Endothelial cell of umbilical vein (primary cell): ENCODE results near the gene CPT1A. TPM values are rescaled to one million over a fixed set of nuclear protein-coding genes. Genes with fewer than 3 reads are reported as not detected.

Experiments
- BruUV-seq: library from RNA; stranded (reverse); fragments of 400-500 nt; replicated peaks from 2 replicates; lab custom pipeline; 2021; lab: Mats Ljungman, UMichigan
- CTCF ChIA-PET: fragments of 300-600, 350-600 bp; sonication (Branson Sonifier 250); formaldehyde crosslinking; loops from one replicate; lab custom pipeline; 2021; ENCODE audit warnings: antibody characterized with exemption, inconsistent platforms; lab: Charles Lee
- POLR2A ChIA-PET: fragments of 300-600, 350-600 bp; sonication (Branson Sonifier 250); formaldehyde crosslinking; loops from one replicate; lab custom pipeline; 2021; ENCODE audit warnings: antibody characterized with exemption, inconsistent platforms; lab: Charles Lee
- DNase-seq: peaks from one replicate; pipeline ENCODE4 v3.0.0-alpha.2; 2011; ENCODE audit warnings: low read depth, low spot score
- FAIRE-seq: peaks from 2 replicates; lab custom pipeline; 2011; peaks lifted over from hg19 to GRCh38; lab: Jason Lieb, UNC
- H2AFZ ChIP-seq: 2 replicates; pipeline ENCODE4 v1.6.0; 2012; ENCODE audit warnings: low read depth, low read length, control low read depth, inconsistent platforms
- H3K27ac ChIP-seq: 2 replicates; pipeline ENCODE4 v1.5.1; 2011; ENCODE audit warnings: low read depth, mild to moderate bottlenecking, control low read depth, low read length, moderate library complexity; ENCODE audit not compliant: insufficient read depth
- H3K27me3 ChIP-seq, 2 experiments: 2 replicates each; pipeline versions ENCODE4 v1.6.0 to v1.6.1; 2011; ENCODE audit warnings: low read length in 2 of 2, mixed read lengths in 1 of 2; ENCODE audit not compliant: control insufficient read depth in 2 of 2, insufficient read depth in 2 of 2
- H3K36me3 ChIP-seq, 2 experiments: 2 replicates in 1 of 2; 3 replicates in 1 of 2; pipeline ENCODE4 v1.5.1; 2011; ENCODE audit warnings: low read length in 2 of 2, mild to moderate bottlenecking in 1 of 2, moderate library complexity in 1 of 2; ENCODE audit not compliant: control insufficient read depth in 2 of 2, insufficient read depth in 2 of 2; ENCODE audit errors: extremely low read depth in 1 of 2
- H3K4me1 ChIP-seq: 3 replicates; pipeline ENCODE4 v1.5.1; 2011; ENCODE audit warnings: mild to moderate bottlenecking, low read length; ENCODE audit not compliant: control insufficient read depth, insufficient read depth; ENCODE audit errors: extremely low read depth
- H3K4me2 ChIP-seq: 2 replicates; pipeline ENCODE4 v1.6.1; 2011; ENCODE audit warnings: low read length, control low read depth, mixed read lengths; ENCODE audit not compliant: insufficient read depth
- H3K4me3 ChIP-seq, 3 experiments: fragments of 200-600 bp in 1 of 3; sonication (generic), shearing (Covaris generic) in 1 of 3; replicated peaks in 1 of 3; 2 replicates each; pipeline ENCODE4 v1.5.1; 2011 to 2016; ENCODE audit warnings: control low read depth in 3 of 3, low read length in 3 of 3, mild to moderate bottlenecking in 2 of 3, inconsistent platforms in 1 of 3, low read depth in 1 of 3, moderate library complexity in 1 of 3; ENCODE audit not compliant: insufficient read depth in 1 of 3
- H3K79me2 ChIP-seq: 2 replicates; pipeline ENCODE4 v1.6.0; 2012; ENCODE audit warnings: low read length, inconsistent platforms; ENCODE audit not compliant: control insufficient read depth, insufficient read depth
- H3K9ac ChIP-seq: replicated peaks from 2 replicates; pipeline ENCODE3; 2011; ENCODE audit warnings: low read length, control low read depth; ENCODE audit not compliant: insufficient read depth; ENCODE audit errors: extremely low read depth
- H3K9me1 ChIP-seq: replicated peaks from 3 replicates; pipeline ENCODE4 v1.6.0; 2011; ENCODE audit warnings: mild to moderate bottlenecking, low read length; ENCODE audit not compliant: control insufficient read depth, insufficient read depth; ENCODE audit errors: extremely low read depth
- H3K9me3 ChIP-seq: replicated peaks from 2 replicates; pipeline ENCODE4 v1.5.1; 2012; ENCODE audit warnings: low read length, inconsistent platforms; ENCODE audit not compliant: control insufficient read depth, insufficient read depth
- H4K20me1 ChIP-seq: replicated peaks from 2 replicates; pipeline ENCODE3; 2011; ENCODE audit warnings: mild to moderate bottlenecking, low read length; ENCODE audit not compliant: control insufficient read depth, insufficient read depth; ENCODE audit errors: extremely low read depth
- EZH2 ChIP-seq: IDR thresholded peaks from 2 replicates; pipeline ENCODE4 v1.6.1; 2012; ENCODE audit warnings: borderline replicate concordance, low read depth, mild to moderate bottlenecking, moderate library complexity, low read length, inconsistent platforms; ENCODE audit not compliant: severe bottlenecking
- FOS ChIP-seq: IDR thresholded peaks from 2 replicates; pipeline ENCODE4 v1.6.1; 2011; ENCODE audit warnings: mild to moderate bottlenecking, low read length, moderate library complexity, borderline replicate concordance; ENCODE audit not compliant: insufficient read depth
- GATA2 ChIP-seq: IDR thresholded peaks from 2 replicates; pipeline ENCODE4 v1.7.0; 2011; ENCODE audit warnings: low read depth, mild to moderate bottlenecking, moderate library complexity, mixed read lengths, low read length; ENCODE audit not compliant: insufficient read length, insufficient read depth
- JUN ChIP-seq: IDR thresholded peaks from 2 replicates; pipeline ENCODE4 v1.6.1; 2011; ENCODE audit warnings: borderline replicate concordance, low read depth; ENCODE audit not compliant: insufficient read length, insufficient read depth
- MYC ChIP-seq: IDR thresholded peaks from one replicate; pipeline ENCODE4 v1.6.1; 2011; ENCODE audit warnings: mild to moderate bottlenecking, low read depth, low read length
- POLR2A ChIP-seq: IDR thresholded peaks from 2 replicates; pipeline ENCODE4 v1.6.1; 2012; ENCODE audit warnings: low read depth, mild to moderate bottlenecking, control low read depth, low read length
- POLR2AphosphoS5 ChIP-seq: IDR thresholded peaks from 2 replicates; pipeline ENCODE4 v1.6.1; 2012; ENCODE audit warnings: low read depth, mild to moderate bottlenecking, control low read depth, low read length, moderate library complexity; ENCODE audit not compliant: insufficient read depth
- dilution Hi-C: fragments of 300-500 bp; cut with MboI; formaldehyde crosslinking; loops from one replicate; pipeline ENCODE4 v1.15.0; 2019; ENCODE audit warnings: low sequenced_read_pairs; ENCODE audit not compliant: extremely low pct_ligation_motif_present
- intact Hi-C: fragments of 100-400 bp; cut with micrococcal nuclease; formaldehyde crosslinking; loops from one replicate; pipeline ENCODE4 v1.10.0; 2022
- polyA plus RNA-seq, 4 experiments: library from polyadenylated mRNA; depleted of rRNA in 3 of 4; stranded (reverse) in 3 of 4; unstranded in 1 of 4; fragments of >200 nt; gene quantifications; 2 replicates each; pipeline versions ENCODE4 v1.2.1 to v1.2.3, GENCODE V29; 2011 to 2012; ENCODE audit warnings: missing spikeins in 1 of 4
- total RNA-seq: library from RNA; stranded (reverse); gene quantifications from 2 replicates; pipeline ENCODE4 v1.2.3, GENCODE V29; 2021
- TF ChIP-seq, protein P1 (sequence below), 2 donors: IDR thresholded peaks; 1 replicate in 1 of 2; 2 replicates in 1 of 2; pipeline ENCODE4 v1.5.1; 2011; ENCODE audit warnings: low read length in 2 of 2, mild to moderate bottlenecking in 2 of 2, moderate library complexity in 2 of 2, control low read depth in 1 of 2, inconsistent platforms in 1 of 2, low read depth in 1 of 2; ENCODE audit not compliant: insufficient read depth in 1 of 2; ENCODE audit errors: extremely low read depth in 1 of 2
- TF ChIP-seq, protein P2 (sequence below): IDR thresholded peaks from 2 replicates; pipeline ENCODE4 v1.6.1; 2011; ENCODE audit not compliant: insufficient read depth, insufficient read length

CPT1A gene
- total and polyA plus RNA-seq, 2 donors (not counting 3 experiments of a cell fraction or from before 2014, with no cell fraction given): 26.3 to 62.1 TPM

DNA sequence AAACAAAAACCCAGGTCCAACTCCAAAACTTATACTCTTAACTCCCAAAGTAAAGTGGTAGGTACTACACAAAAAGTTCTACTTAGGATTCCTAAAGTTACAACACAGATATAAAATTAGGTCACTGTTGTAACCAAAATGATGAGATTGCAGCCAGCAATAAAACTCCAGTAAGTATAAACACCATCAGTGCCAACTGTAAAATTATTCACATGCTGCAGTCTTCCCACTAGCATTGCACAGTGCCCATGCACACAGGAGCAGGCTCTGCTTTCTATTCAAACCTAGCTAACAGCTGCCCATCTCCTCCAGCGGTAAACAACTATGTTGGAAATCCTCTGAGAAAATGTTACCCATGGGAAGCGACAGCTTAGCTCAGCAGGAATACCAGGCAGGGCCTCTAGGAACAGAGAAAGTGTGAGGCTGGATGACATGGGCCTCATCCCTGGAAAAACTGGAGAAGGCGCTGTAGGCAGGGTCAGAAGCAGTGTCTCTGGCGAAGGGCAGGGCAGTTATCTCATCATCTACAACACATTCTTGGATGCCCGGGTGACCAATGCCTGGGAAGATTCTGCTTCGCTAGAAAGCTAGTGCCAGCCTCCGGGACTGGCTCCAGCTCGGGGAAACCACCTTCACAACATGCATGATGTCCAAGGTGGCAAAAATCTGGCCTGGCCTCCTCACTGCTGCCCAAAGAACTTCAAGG lies 9.1 kb downstream of the CPT1A start:
- Histone ChIP-seq H3K4me1 (no peaks in the 10 kb centered on the region), H3K4me2 (no peak overlapping the region), H4K20me1 (no peaks in the 10 kb centered on the region), H3K9me1 (no peaks in the 10 kb centered on the region), H3K36me3 (peaks cover 0 to 9% of the 10 kb centered on the region in 2 experiments), H2AFZ (no peak overlapping the region), H3K4me3 (no peak overlapping the region), H3K9me3 (no peaks in the 10 kb centered on the region), H3K9ac (no peak overlapping the region), H3K79me2 (peaks cover 15% of the 10 kb centered on the region), H3K27ac (no peak overlapping the region), H3K27me3 (no peaks in the 10 kb centered on the region)
- TF ChIP-seq, protein P1, sequence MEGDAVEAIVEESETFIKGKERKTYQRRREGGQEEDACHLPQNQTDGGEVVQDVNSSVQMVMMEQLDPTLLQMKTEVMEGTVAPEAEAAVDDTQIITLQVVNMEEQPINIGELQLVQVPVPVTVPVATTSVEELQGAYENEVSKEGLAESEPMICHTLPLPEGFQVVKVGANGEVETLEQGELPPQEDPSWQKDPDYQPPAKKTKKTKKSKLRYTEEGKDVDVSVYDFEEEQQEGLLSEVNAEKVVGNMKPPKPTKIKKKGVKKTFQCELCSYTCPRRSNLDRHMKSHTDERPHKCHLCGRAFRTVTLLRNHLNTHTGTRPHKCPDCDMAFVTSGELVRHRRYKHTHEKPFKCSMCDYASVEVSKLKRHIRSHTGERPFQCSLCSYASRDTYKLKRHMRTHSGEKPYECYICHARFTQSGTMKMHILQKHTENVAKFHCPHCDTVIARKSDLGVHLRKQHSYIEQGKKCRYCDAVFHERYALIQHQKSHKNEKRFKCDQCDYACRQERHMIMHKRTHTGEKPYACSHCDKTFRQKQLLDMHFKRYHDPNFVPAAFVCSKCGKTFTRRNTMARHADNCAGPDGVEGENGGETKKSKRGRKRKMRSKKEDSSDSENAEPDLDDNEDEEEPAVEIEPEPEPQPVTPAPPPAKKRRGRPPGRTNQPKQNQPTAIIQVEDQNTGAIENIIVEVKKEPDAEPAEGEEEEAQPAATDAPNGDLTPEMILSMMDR (IDR thresholded peaks at IDR 0.05; ENCODE audit: extremely low read depth in 1 of 2, insufficient read depth in 1 of 2, low read depth in 1 of 2, low read length in 2 of 2): no peak
- TF ChIP-seq GATA2: no peak
- no peak for TF ChIP-seq JUN
- TF ChIP-seq, protein P2, sequence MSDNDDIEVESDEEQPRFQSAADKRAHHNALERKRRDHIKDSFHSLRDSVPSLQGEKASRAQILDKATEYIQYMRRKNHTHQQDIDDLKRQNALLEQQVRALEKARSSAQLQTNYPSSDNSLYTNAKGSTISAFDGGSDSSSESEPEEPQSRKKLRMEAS: no peak
- TF ChIP-seq MYC: no peak
- no peak for TF ChIP-seq FOS
- TF ChIP-seq EZH2: no peak
- TF ChIP-seq POLR2AphosphoS5: no peak
- TF ChIP-seq POLR2A: no peak
- intact Hi-C loops: no loop called here
- no TSS peak for BruUV-seq
- DNase-seq (no peak), FAIRE-seq (no peak)
- CTCF ChIA-PET: no interaction called here
- dilution Hi-C loops: no loop called here
- POLR2A ChIA-PET: no interaction called here
